Measurements from ENCODE around the gene RBM4.

Gene RBM4

DNA sequence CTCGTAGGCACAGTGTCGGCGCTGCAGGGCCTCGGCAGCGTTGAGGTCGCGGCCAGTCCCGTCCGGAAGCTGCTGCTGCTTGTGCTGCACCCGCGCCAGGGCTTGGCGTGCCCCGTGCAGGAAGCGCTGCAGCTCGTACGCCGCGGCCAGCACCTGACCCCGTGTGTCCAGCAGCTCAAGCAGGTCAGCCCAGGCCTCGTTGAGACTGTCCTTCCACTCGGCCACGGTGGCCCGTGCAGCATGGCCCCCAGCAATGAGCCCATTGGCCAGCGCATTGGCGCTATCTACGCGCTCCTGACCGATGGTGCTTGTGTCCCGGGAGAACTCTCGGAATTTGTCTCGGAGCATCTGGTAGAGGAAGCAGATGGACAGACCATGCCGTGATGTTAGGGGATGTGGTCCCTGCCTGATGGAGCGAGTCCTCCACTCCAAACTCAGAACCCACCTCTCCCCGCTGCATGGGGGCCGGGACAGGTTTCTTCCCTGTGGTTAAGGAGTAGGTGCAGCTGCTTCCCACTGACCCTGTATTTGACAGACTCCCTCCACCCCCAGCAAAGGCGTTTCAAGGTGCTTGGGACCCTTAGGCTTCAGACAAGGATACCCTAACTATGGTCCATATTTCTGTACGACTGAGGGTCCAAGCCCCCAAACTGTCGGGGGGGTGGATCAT is 52.9 kb downstream of the RBM4 start:
- DNase-seq: no peak

DNA sequence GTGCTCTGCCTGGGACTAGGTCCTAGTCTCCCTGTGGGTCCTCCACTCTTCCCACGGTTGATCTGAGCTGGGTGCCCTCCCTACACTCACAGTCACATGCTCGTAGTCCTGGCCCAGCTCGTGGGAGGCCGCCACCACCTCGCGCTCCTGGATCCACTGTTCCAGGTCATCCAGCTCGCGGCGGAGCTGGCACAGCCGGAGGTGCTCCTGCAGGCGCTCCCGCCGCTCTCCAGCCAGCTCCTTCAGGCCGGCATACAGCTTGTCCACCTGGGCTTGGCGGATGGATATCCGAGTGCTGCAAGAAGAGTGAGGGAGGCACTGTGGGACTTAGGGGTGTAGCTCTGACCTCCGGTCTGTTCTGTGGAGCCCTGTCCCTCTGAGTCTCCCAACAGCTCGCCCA is 53.9 kb downstream of the RBM4 start:
- DNase-seq: no peak

DNA sequence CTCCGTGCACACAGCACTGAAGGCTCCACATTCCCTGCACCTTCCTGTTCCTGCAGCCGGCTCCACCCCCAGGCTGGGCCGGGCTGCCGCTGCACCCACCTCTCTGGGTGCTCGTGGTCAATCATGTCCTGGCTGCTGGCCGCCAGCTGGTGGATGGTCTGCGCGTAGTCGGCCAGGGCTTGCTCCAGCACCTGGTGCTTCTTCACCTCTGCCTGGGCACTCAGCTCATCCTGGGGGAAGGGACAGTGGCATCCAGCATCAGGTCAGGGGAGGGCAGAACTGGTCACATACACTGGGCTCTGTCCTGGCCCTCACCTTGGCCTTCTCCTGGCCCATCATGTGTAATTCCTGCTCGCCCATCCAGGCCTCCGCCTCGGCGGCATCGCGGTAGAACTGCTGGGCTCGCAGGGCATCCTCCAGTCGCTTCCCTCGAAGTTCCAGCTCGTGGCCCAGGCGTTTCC is 54.4 kb downstream of the RBM4 start:
- no peak for DNase-seq

GRCh38 chr11:66693356-66694055 is 55.0 kb downstream of the RBM4 start:
- DNase-seq: no peak

GRCh38 chr11:66694056-66694410 is 55.5 kb downstream of the RBM4 start:
- DNase-seq: no peak

DNA sequence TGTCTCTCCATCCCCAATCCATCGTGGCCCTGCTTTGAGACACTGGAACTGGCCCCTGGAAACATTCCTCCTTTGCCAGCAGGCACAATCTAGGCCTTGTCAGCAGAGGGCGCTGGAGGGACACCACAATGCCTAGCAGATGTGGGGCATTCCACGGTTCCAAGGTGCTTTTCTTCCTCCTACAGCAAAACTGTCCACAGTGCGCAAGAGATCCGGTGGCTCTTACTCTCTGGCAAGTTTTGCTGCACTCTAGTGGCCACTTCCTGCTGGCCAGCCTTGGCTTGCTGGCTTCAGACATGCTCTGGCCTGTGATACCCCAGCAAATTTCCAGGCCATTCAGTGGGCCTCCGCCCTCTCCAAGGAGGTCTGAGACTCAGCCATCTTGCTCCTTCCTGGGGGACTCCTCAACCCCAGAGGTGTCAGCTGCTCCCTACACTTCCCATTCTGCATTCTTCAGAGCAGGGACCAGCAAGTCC is 56.3 kb downstream of the RBM4 start:
- DNase-seq: peak; percentile 90

All from SHP77 treated with DMSO at 0.1 percent for 48 hours (cell line).